K562 (cell line): ENCODE results near the gene PEX13. TPM values are rescaled to one million over a fixed set of nuclear protein-coding genes. Genes with fewer than 3 reads are reported as not detected.

Experiments
- ATAC-seq: fragments of 200-7000 bp; cut with Tn5 transposase; 3 replicates; pipeline ENCODE4 v1.9.1; 2020; ENCODE audit warnings: moderate library complexity
- BruUV-seq: library from RNA; stranded (reverse); fragments of 400-500 nt; replicated peaks from 2 replicates; lab custom pipeline; 2021; lab: Mats Ljungman, UMichigan
- CTCF ChIA-PET: fragments of 300-600 bp; formaldehyde crosslinking; extraction: SDS; loops from one replicate; lab custom pipeline; 2021; ENCODE audit warnings: low intra/inter-chr PET ratio; lab: Yijun Ruan, JAX
- POLR2A ChIA-PET: fragments of 300-600, 350-650 bp; sonication (Branson Sonifier 250); formaldehyde crosslinking; extraction: SDS; loops from one replicate; lab custom pipeline; 2021; ENCODE audit warnings: antibody characterized with exemption, inconsistent platforms; lab: Yijun Ruan, JAX
- DNase-seq, 4 experiments: peaks; one replicate each; pipeline versions ENCODE4 v3.0.0 to v3.0.0-alpha.2; 2011 to 2018; ENCODE audit warnings: low spot score in 3 of 4, mixed read lengths in 3 of 4; ENCODE audit errors: extremely low read depth in 1 of 4
- FAIRE-seq: peaks from 2 replicates; lab custom pipeline; 2011; peaks lifted over from hg19 to GRCh38; lab: Jason Lieb, UNC
- H2AFZ ChIP-seq: 2 replicates; pipeline ENCODE4 v1.6.0; 2011; ENCODE audit warnings: low read depth, low read length, control low read depth, inconsistent platforms
- H3K27ac ChIP-seq: fragments of 200-600 bp; 3 replicates; pipeline ENCODE4 v1.8.0; 2011; ENCODE audit warnings: low read depth, mild to moderate bottlenecking, control low read depth, inconsistent platforms, low read length, moderate library complexity, mixed read lengths; ENCODE audit errors: extremely low read depth
- H3K27me3 ChIP-seq, 2 experiments: fragments of 300-600 bp in 1 of 2; 2 replicates in 1 of 2; 3 replicates in 1 of 2; pipeline versions ENCODE4 v1.6.0 to v1.8.0; 2011; ENCODE audit warnings: inconsistent platforms in 2 of 2, low read length in 2 of 2, mild to moderate bottlenecking in 1 of 2, mixed read lengths in 1 of 2, moderate library complexity in 1 of 2; ENCODE audit not compliant: control insufficient read depth in 2 of 2, insufficient read depth in 2 of 2
- H3K36me3 ChIP-seq: fragments of 300-600 bp; 3 replicates; pipeline ENCODE4 v1.8.0; 2011; ENCODE audit warnings: mild to moderate bottlenecking, low read length, inconsistent platforms; ENCODE audit not compliant: control insufficient read depth, insufficient read depth
- H3K4me1 ChIP-seq, 2 experiments: fragments of 200-600 bp in 1 of 2; replicated peaks in 1 of 2; 2 replicates in 1 of 2; 3 replicates in 1 of 2; pipeline versions ENCODE4 v1.5.1 to v1.8.0; 2011; ENCODE audit warnings: inconsistent platforms in 2 of 2, low read length in 2 of 2, mild to moderate bottlenecking in 1 of 2, mixed read lengths in 1 of 2, moderate library complexity in 1 of 2; ENCODE audit not compliant: control insufficient read depth in 2 of 2, insufficient read depth in 2 of 2
- H3K4me2 ChIP-seq: 2 replicates; pipeline ENCODE4 v1.6.1; 2011; ENCODE audit warnings: low read length, control low read depth, inconsistent platforms, mixed read lengths; ENCODE audit not compliant: insufficient read depth
- H3K4me3 ChIP-seq: fragments of 200-600 bp; sonication (generic), shearing (Covaris generic); 2 replicates; pipeline ENCODE4 v1.5.1; 2016; ENCODE audit warnings: control low read depth, inconsistent platforms
- H3K79me2 ChIP-seq: fragments of 200-600 bp; 3 replicates; pipeline ENCODE4 v1.8.0; 2011; ENCODE audit warnings: low read length, inconsistent platforms; ENCODE audit not compliant: control insufficient read depth, insufficient read depth
- H3K9ac ChIP-seq, 2 experiments: 2 replicates each; pipeline versions ENCODE4 v1.6.0 to v1.6.1; 2011; ENCODE audit warnings: low read depth in 2 of 2, low read length in 2 of 2, control low read depth in 1 of 2, inconsistent platforms in 1 of 2, mild to moderate bottlenecking in 1 of 2, mixed read lengths in 1 of 2; ENCODE audit not compliant: insufficient read depth in 1 of 2
- H3K9me1 ChIP-seq: one replicate; pipeline ENCODE4 v1.6.0; 2011; ENCODE audit warnings: inconsistent platforms, mild to moderate bottlenecking, low read length, moderate library complexity; ENCODE audit not compliant: control insufficient read depth, insufficient read depth
- H3K9me3 ChIP-seq: replicated peaks from 2 replicates; pipeline ENCODE4 v1.5.1; 2011; ENCODE audit warnings: low read depth, low read length, inconsistent platforms; ENCODE audit not compliant: control insufficient read depth, insufficient read depth
- H4K20me1 ChIP-seq: replicated peaks from 2 replicates; pipeline ENCODE4 v1.6.1; 2011; ENCODE audit warnings: low read length, inconsistent platforms, mixed read lengths; ENCODE audit not compliant: control insufficient read depth, insufficient read depth
- CBFA2T3 ChIP-seq: fragments of 450-650 bp; IDR thresholded peaks from 2 replicates; pipeline ENCODE4 v1.6.1; 2017
- DACH1 ChIP-seq: fragments of 450-650 bp; IDR thresholded peaks from 2 replicates; pipeline ENCODE4 v1.6.1; 2018; ENCODE audit not compliant: partially characterized antibody
- DEAF1 ChIP-seq: fragments of 450-650 bp; formaldehyde crosslinking; IDR thresholded peaks from 2 replicates; pipeline ENCODE4 v1.4.0; 2020; ENCODE audit warnings: mild to moderate bottlenecking, moderate library complexity
- LCOR ChIP-seq: sonication (generic); formaldehyde crosslinking; IDR thresholded peaks from 2 replicates; pipeline ENCODE4 v1.8.0; 2022; ENCODE audit warnings: mild to moderate bottlenecking, missing genetic modification reagents
- PURB ChIP-seq: sonication (generic); formaldehyde crosslinking; IDR thresholded peaks from 2 replicates; pipeline ENCODE4 v1.9.0; 2021; ENCODE audit warnings: low read depth, mild to moderate bottlenecking, missing genetic modification reagents
- RUNX1 ChIP-seq: sonication (generic); IDR thresholded peaks from 2 replicates; pipeline ENCODE4 v1.6.1; 2016; ENCODE audit warnings: antibody characterized with exemption, low read depth
- SMARCA4 ChIP-seq: fragments of 450-650 bp; IDR thresholded peaks from 2 replicates; pipeline ENCODE4 v1.6.1; 2016
- TARDBP ChIP-seq: fragments of 450-650 bp; IDR thresholded peaks from 2 replicates; pipeline ENCODE4 v1.6.1; 2016
- ZNF212 ChIP-seq: fragments of 450-650 bp; formaldehyde crosslinking; IDR thresholded peaks from 2 replicates; pipeline ENCODE4 v1.4.0; 2020; ENCODE audit warnings: mild to moderate bottlenecking
- ZNF3 ChIP-seq: fragments of 250-450 bp; sonication (Bioruptor Pico); IDR thresholded peaks from 2 replicates; pipeline ENCODE4 v1.5.0; 2021; ENCODE audit warnings: mild to moderate bottlenecking, moderate library complexity
- ZNF318 ChIP-seq, 2 experiments: fragments of 450-650 bp; IDR thresholded peaks; 2 replicates each; pipeline ENCODE4 v1.6.1; 2016; ENCODE audit warnings: mild to moderate bottlenecking in 2 of 2, borderline replicate concordance in 1 of 2, low read depth in 1 of 2, moderate library complexity in 1 of 2
- WGBS: fragments of 100-300 bp; shearing (Covaris generic); methylation state at CpG from one replicate; pipeline ENCODE4 v1.1.6; 2016; ENCODE audit warnings: low coverage, mixed read lengths; ENCODE audit not compliant: insufficient coverage; ENCODE audit errors: missing lambda C conversion rate; 5-methylcytosine and 5-hydroxymethylcytosine counted together
- in situ Hi-C: fragments of 300-500 bp; cut with MboI; formaldehyde crosslinking; loops from 4 replicates; pipeline ENCODE4 v1.15.0; 2018; ENCODE audit warnings: inconsistent platforms, mixed read lengths
- intact Hi-C: fragments of 100-400 bp; cut with micrococcal nuclease; formaldehyde crosslinking; loops from 2 replicates; pipeline ENCODE4 v1.14.2; 2022
- polyA plus RNA-seq, 8 experiments: library from polyadenylated mRNA; depleted of rRNA in 4 of 8; stranded (reverse) in 5 of 8; unstranded in 3 of 8; fragments of >200 nt; fragmentation: Nextera tagmentation in 2 of 8; fragmentation: Illumina TruSeq in 1 of 8; extraction: Ambion mirVana in 2 of 8; extraction: Trizol in 1 of 8; gene quantifications; 2 replicates each; pipeline versions ENCODE4 v1.2.1 to v1.2.3, GENCODE V29; 2011 to 2014; ENCODE audit warnings: inconsistent platforms in 1 of 8, missing spikeins in 1 of 8
- total RNA-seq, 7 experiments: library from RNA; depleted of rRNA in 6 of 7; stranded (reverse); fragments of >200 nt in 6 of 7; fragmentation: Illumina TruSeq in 2 of 7; extraction: Trizol in 2 of 7; gene quantifications; 2 replicates each; pipeline versions ENCODE4 v1.2.1 to v1.2.3, GENCODE V29; 2011 to 2021; ENCODE audit warnings: low replicate concordance in 1 of 7

Gene PEX13
- total and polyA plus RNA-seq, 9 of the 15 experiments (the other 6 are each of a cell fraction or from before 2014, with no cell fraction given), result 4.0 to 30.4 (median 18.8) TPM

GRCh38 chr2:60998628-60999545, 18.6 kb upstream of the PEX13 start:
- Histone ChIP-seq H3K36me3 (no peaks in the 10 kb centered on the region), H3K9me1 (no peaks in the 10 kb centered on the region), H3K27ac (no peak overlapping the region), H2AFZ (no peak overlapping the region), H3K9me3 (no peaks in the 10 kb centered on the region), H3K4me1 (no peaks in the 10 kb centered on the region), H3K27me3 (no peaks in the 10 kb centered on the region), H3K79me2 (no peaks in the 10 kb centered on the region), H3K4me3 (no peak overlapping the region), H3K4me2 (no peak overlapping the region), H4K20me1 (no peaks in the 10 kb centered on the region), H3K9ac (no peak overlapping the region)
- ChIA-PET POLR2A (interaction anchor here (0.6 to 1.8 kb wide), 6 partner anchors 9 to 644 kb away, joined by 3 to 7 read pairs (median 3); partner anchors contain the start of gene PAPOLG), CTCF (interaction anchor here (0.7 to 2.5 kb wide), 4 partner anchors 180 to 293 kb away, joined by 3 to 26 read pairs (median 8); no protein-coding TSS in a partner anchor)
- DNase-seq (peak; percentile 20 to 65 (median 39)), ATAC-seq (peak; percentile 83), FAIRE-seq (no peak)
- intact Hi-C loops (loop anchor here (1.0 to 10.0 kb wide), 3 partner anchors 114 to 292 kb away; partner anchors contain the start of gene REL), in situ Hi-C loops (loop anchor here (5.0 kb wide), 2 partner anchors 197 to 292 kb away; no protein-coding TSS in a partner anchor)
- WGBS, result 44% methylated on average over 3 of the region's 4 CpGs
- BruUV-seq, result no TSS peak
- TF ChIP-seq SMARCA4 (no peak), ZNF318 (IDR thresholded peaks at IDR 0.05; ENCODE audit: borderline replicate concordance in 1 of 2, low read depth in 1 of 2) (no peak), DACH1 (no peak), PURB (CRISPR knock-in tag) (no peak), DEAF1 (peak; percentile 65; the same call in 1 of the 2 replicates), ZNF212 (no peak), RUNX1 (no peak), LCOR (no peak), ZNF3 (CRISPR knock-in tag) (no peak), CBFA2T3 (no peak), TARDBP (no peak)
